ENCODE data around the gene ZNF219. TPM values are rescaled to one million over a fixed set of nuclear protein-coding genes. Genes with fewer than 3 reads are reported as not detected.

The ZNF219 gene
- total and polyA plus RNA-seq, 2 of the 13 experiments (the other 11 are each of a cell fraction or from before 2014, with no cell fraction given) = 34.5 to 36.6 TPM

- 0 out of 2 replicates have a peak, but pooled peaks have one; percentile 32 for TF ChIP-seq FOXP4 (CRISPR knock-in tag; IDR thresholded peaks at IDR 0.05)
- no peak for TF ChIP-seq ZNF841 (CRISPR knock-in tag; IDR thresholded peaks at IDR 0.05; ENCODE audit: borderline replicate concordance)
- no peak; the same call in 1 of the 2 replicates for TF ChIP-seq YEATS2 (CRISPR knock-in tag; IDR thresholded peaks at IDR 0.05; ENCODE audit: borderline replicate concordance)
- TF ChIP-seq SNAPC4 (CRISPR knock-in tag; IDR thresholded peaks at IDR 0.05) = peak; percentile 82
- TF ChIP-seq AGO2 (optimal IDR thresholded peaks at IDR 0.05; ENCODE audit: low read depth, low read length) = peak; percentile 32
- peak; percentile 94 for TF ChIP-seq PATZ1 (CRISPR knock-in tag; IDR thresholded peaks at IDR 0.05)
- no peak for TF ChIP-seq SRSF4 (IDR thresholded peaks at IDR 0.05; ENCODE audit: low read depth, low read length, poor library complexity, severe bottlenecking)
- no peak for TF ChIP-seq ARID2 (CRISPR knock-in tag; IDR thresholded peaks at IDR 0.05; ENCODE audit: borderline replicate concordance)
- TF ChIP-seq ZHX2 (IDR thresholded peaks at IDR 0.05; ENCODE audit: low read depth) = no peak
- TF ChIP-seq ZHX2 (CRISPR knock-in tag; IDR thresholded peaks at IDR 0.05; ENCODE audit: borderline replicate concordance) = no peak
- no peak for TF ChIP-seq CHD4 (IDR thresholded peaks at IDR 0.05; ENCODE audit: borderline replicate concordance, low read length)
- TF ChIP-seq ZNF570 (CRISPR knock-in tag; IDR thresholded peaks at IDR 0.05; ENCODE audit: borderline replicate concordance) = 0 out of 2 replicates have a peak, but pooled peaks have one; percentile 23
- no peak for TF ChIP-seq ETV6 (CRISPR knock-in tag; conservative IDR thresholded peaks at IDR 0.05)
Observed at GRCh38 chr14:21069388-21070082, 28.9 kb downstream of the ZNF219 start (continued).

Measured in HepG2 (cell line).